ENCODE measurements around the gene UBASH3B. TPM values are rescaled to one million over a fixed set of nuclear protein-coding genes. Genes with fewer than 3 reads are reported as not detected.

UBASH3B gene
- total and polyA plus RNA-seq, 2 experiments from 2014 or later: 5.1 to 11.1 TPM

- no peak overlapping the region for H3K27ac ChIP-seq
- DNase-seq (ENCODE audit: low spot score): no peak
- no peaks in the 10 kb centered on the region for H3K79me2 ChIP-seq
- no peaks in the 10 kb centered on the region for H3K4me1 ChIP-seq (ENCODE audit: insufficient read depth)
- H3K9me2 ChIP-seq (replicated peaks; ENCODE audit: insufficient read depth): no peaks in the 10 kb centered on the region
- H2AFZ ChIP-seq: no peak overlapping the region
- no peaks in the 10 kb centered on the region for H3K36me3 ChIP-seq (replicated peaks; ENCODE audit: insufficient read depth, low read depth)
- H3K4me2 ChIP-seq: no peak overlapping the region
- no peaks in the 10 kb centered on the region for H3K27me3 ChIP-seq
- WGBS (ENCODE audit: low lambda C conversion rate, missing lambda C conversion rate): 75% methylated on average over 7 of the region's 7 CpGs
- no peaks in the 10 kb centered on the region for H3K9me3 ChIP-seq (ENCODE audit: low read depth)
- no peak for TF ChIP-seq EZH2 (IDR thresholded peaks at IDR 0.05; ENCODE audit: borderline replicate concordance)
- no peak for TF ChIP-seq EZH2phosphoT487 (IDR thresholded peaks at IDR 0.05; ENCODE audit: low read depth, severe bottlenecking, unreplicated experiment)
- TF ChIP-seq CTCF (IDR thresholded peaks at IDR 0.05; ENCODE audit: poor library complexity): no peak
- no peaks in the 10 kb centered on the region for H4K20me1 ChIP-seq (ENCODE audit: insufficient read depth, poor library complexity, severe bottlenecking)
- H3K4me3 ChIP-seq: no peak overlapping the region
Measured at GRCh38 chr11:122709039-122709760, 53.7 kb downstream of the UBASH3B start.

- H2AFZ ChIP-seq: no peak overlapping the region
- no peak overlapping the region for H3K27ac ChIP-seq
- H3K9me3 ChIP-seq (ENCODE audit: low read depth): no peaks in the 10 kb centered on the region
- no peaks in the 10 kb centered on the region for H3K79me2 ChIP-seq
- H3K27me3 ChIP-seq: no peaks in the 10 kb centered on the region
- 94% methylated on average over 9 of the region's 9 CpGs for WGBS (ENCODE audit: low lambda C conversion rate, missing lambda C conversion rate)
- no peaks in the 10 kb centered on the region for H3K4me1 ChIP-seq (ENCODE audit: insufficient read depth)
- H3K4me3 ChIP-seq: no peak overlapping the region
- no peak for DNase-seq (ENCODE audit: low spot score)
- TF ChIP-seq EZH2 (IDR thresholded peaks at IDR 0.05; ENCODE audit: borderline replicate concordance) (no peak), CTCF (IDR thresholded peaks at IDR 0.05; ENCODE audit: poor library complexity) (no peak), EZH2phosphoT487 (IDR thresholded peaks at IDR 0.05; ENCODE audit: low read depth, severe bottlenecking, unreplicated experiment) (no peak)
- H3K4me2 ChIP-seq: no peak overlapping the region
- no peaks in the 10 kb centered on the region for H4K20me1 ChIP-seq (ENCODE audit: insufficient read depth, poor library complexity, severe bottlenecking)
- no peaks in the 10 kb centered on the region for H3K9me2 ChIP-seq (replicated peaks; ENCODE audit: insufficient read depth)
- no peaks in the 10 kb centered on the region for H3K36me3 ChIP-seq (replicated peaks; ENCODE audit: insufficient read depth, low read depth)
Measured at GRCh38 chr11:122711362-122711761, 55.8 kb downstream of the UBASH3B start.

GRCh38 chr11:122711831-122712381 lies 56.4 kb downstream of the UBASH3B start:
- 51% methylated on average over 5 of the region's 5 CpGs for WGBS (ENCODE audit: low lambda C conversion rate, missing lambda C conversion rate)
- H3K27ac ChIP-seq: no peak overlapping the region
- TF ChIP-seq EZH2 (IDR thresholded peaks at IDR 0.05; ENCODE audit: borderline replicate concordance): no peak
- peak; percentile 17 for TF ChIP-seq CTCF (IDR thresholded peaks at IDR 0.05; ENCODE audit: poor library complexity)
- no peak for TF ChIP-seq EZH2phosphoT487 (IDR thresholded peaks at IDR 0.05; ENCODE audit: low read depth, severe bottlenecking, unreplicated experiment)

More at GRCh38 chr11:122711831-122712381, 56.4 kb downstream of the UBASH3B start:
- Histone ChIP-seq H3K9me3 (ENCODE audit: low read depth) (no peaks in the 10 kb centered on the region), H3K27me3 (no peaks in the 10 kb centered on the region), H3K79me2 (no peaks in the 10 kb centered on the region), H3K4me1 (ENCODE audit: insufficient read depth) (no peaks in the 10 kb centered on the region), H3K9me2 (replicated peaks; ENCODE audit: insufficient read depth) (no peaks in the 10 kb centered on the region), H3K4me3 (no peak overlapping the region), H2AFZ (no peak overlapping the region), H4K20me1 (ENCODE audit: insufficient read depth, poor library complexity, severe bottlenecking) (no peaks in the 10 kb centered on the region), H3K36me3 (replicated peaks; ENCODE audit: insufficient read depth, low read depth) (no peaks in the 10 kb centered on the region), H3K4me2 (no peak overlapping the region)
- peak; percentile 38 for DNase-seq (ENCODE audit: low spot score)
